Sigmoid colon (tissue), 7 donors: ENCODE data around the gene PHC2. TPM values are rescaled to one million over a fixed set of nuclear protein-coding genes. Genes with fewer than 3 reads are reported as not detected.
A peak's percentile ranks its signal among the peaks of the same experiment; 100 is the strongest.

Source experiments
- DNase-seq: peaks from one replicate; pipeline ENCODE4 v3.0.0-alpha.2; 2019
- H3K27ac ChIP-seq, 4 donors: fragments of 200-600 bp; sonication (generic); one replicate each; pipeline ENCODE4 v1.5.1; 2016 to 2019; ENCODE audit warnings: mild to moderate bottlenecking in 1 of 4
- H3K27me3 ChIP-seq, 3 donors: fragments of 200-600 bp; sonication (generic); one replicate each; pipeline ENCODE4 v1.5.1; 2019; ENCODE audit warnings: mild to moderate bottlenecking in 1 of 3
- H3K36me3 ChIP-seq, 4 donors: fragments of 200-600 bp; sonication (generic); one replicate each; pipeline ENCODE4 v1.5.1; 2016 to 2019
- H3K4me1 ChIP-seq, 4 donors: fragments of 200-600 bp; sonication (generic); one replicate each; pipeline ENCODE4 v1.5.1; 2017 to 2019
- H3K4me3 ChIP-seq, 4 donors: fragments of 200-600 bp; sonication (generic); one replicate each; pipeline ENCODE4 v1.5.1; 2017 to 2019; ENCODE audit warnings: mild to moderate bottlenecking in 2 of 4, moderate library complexity in 1 of 4
- H3K9me3 ChIP-seq, 4 donors: fragments of 200-600 bp in 3 of 4; sonication (generic) in 3 of 4; one replicate each; pipeline versions ENCODE4 v1.5.1 to v1.6.1; 2013 to 2019
- CTCF ChIP-seq, 4 experiments: fragments of 450-650 bp in 3 of 4; fragments of 200-600 bp in 1 of 4; IDR thresholded peaks; one replicate each; pipeline ENCODE4 v1.5.1; 2016 to 2019; ENCODE audit warnings: antibody characterized with exemption in 4 of 4, mild to moderate bottlenecking in 3 of 4, moderate library complexity in 2 of 4
- EP300 ChIP-seq, 4 donors: sonication (generic); formaldehyde crosslinking; IDR thresholded peaks; one replicate each; pipeline ENCODE4 v1.6.1; 2017; ENCODE audit warnings: antibody characterized with exemption in 4 of 4
- POLR2A ChIP-seq, 2 donors: fragments of 450-650 bp; IDR thresholded peaks; one replicate each; pipeline ENCODE4 v1.6.1; 2016; ENCODE audit warnings: antibody characterized with exemption in 2 of 2, mild to moderate bottlenecking in 2 of 2, moderate library complexity in 2 of 2
- POLR2AphosphoS5 ChIP-seq, 4 donors: sonication (generic); formaldehyde crosslinking; IDR thresholded peaks; one replicate each; pipeline ENCODE4 v1.6.1; 2017; ENCODE audit warnings: antibody characterized with exemption in 4 of 4
- WGBS, 2 donors: extraction: QIAGEN DNeasy Blood & Tissue Kit; methylation state at CpG; one replicate each; pipeline ENCODE4 v1.1.7; 2013; 5-methylcytosine and 5-hydroxymethylcytosine counted together
- intact Hi-C: fragments of 100-400 bp; cut with DNase I; formaldehyde crosslinking; loops from one replicate; pipeline ENCODE4 v1.15.1; 2023
- polyA plus RNA-seq, 3 donors: library from polyadenylated mRNA; stranded (reverse); fragments of 200-250 nt; gene quantifications; one replicate each; pipeline ENCODE4 v1.2.3, GENCODE V29; 2013
- total RNA-seq, 4 donors: library from RNA; depleted of rRNA; stranded (reverse); fragments of >200 nt; gene quantifications; one replicate each; pipeline ENCODE4 v1.1.0, GENCODE V29; 2016
- donor health status: healthy with polysubstance abuse.
- donor health status: Bipolar disorder and iron deficiency.
- donor health status: healthy.

The PHC2 gene
- total and polyA plus RNA-seq, 7 donors: 56.2 to 199 (median 96.3) TPM

- H3K4me3 ChIP-seq: no peak overlapping the region
- no peaks in the 10 kb centered on the region for H3K36me3 ChIP-seq
- H3K27ac ChIP-seq: no peak overlapping the region
- no peaks in the 10 kb centered on the region for H3K9me3 ChIP-seq
- TF ChIP-seq POLR2A (IDR thresholded peaks at IDR 0.05) (no peak), EP300 (IDR thresholded peaks at IDR 0.05) (no peak), CTCF (IDR thresholded peaks at IDR 0.05) (no peak), POLR2AphosphoS5 (IDR thresholded peaks at IDR 0.05) (no peak)
- H3K27me3 ChIP-seq: peaks cover 3 to 9% (median 6%) of the 10 kb centered on the region in 3 donors
- H3K4me1 ChIP-seq: peaks cover 0 to 29% (median 27%) of the 10 kb centered on the region in 4 donors
- 94 to 96% methylated on average over 5 of the region's 5 CpGs for WGBS, 2 donors
- intact Hi-C loops: no loop called here
- no peak for DNase-seq
Observed at GRCh38 chr1:33305016-33305415, 125.9 kb downstream of the PHC2 start.

- Histone ChIP-seq H3K36me3 (peaks cover 3 to 10% (median 5%) of the 10 kb centered on the region in 4 donors), H3K27ac (no peak overlapping the region), H3K9me3 (no peaks in the 10 kb centered on the region), H3K4me1 (peaks cover 0 to 30% (median 27%) of the 10 kb centered on the region in 4 donors), H3K4me3 (no peak overlapping the region), H3K27me3 (peaks cover 3 to 9% (median 6%) of the 10 kb centered on the region in 3 donors)
- no peak for TF ChIP-seq POLR2AphosphoS5 (IDR thresholded peaks at IDR 0.05)
- TF ChIP-seq CTCF (IDR thresholded peaks at IDR 0.05): no peak
- no peak for TF ChIP-seq POLR2A (IDR thresholded peaks at IDR 0.05)
- TF ChIP-seq EP300 (IDR thresholded peaks at IDR 0.05): no peak
- DNase-seq: peak; percentile 22
- WGBS, 2 donors: 95% methylated on average over 1 of the region's 1 CpG
- intact Hi-C loops: no loop called here
Observed at GRCh38 chr1:33302325-33302724, 128.6 kb downstream of the PHC2 start.

- intact Hi-C loops: no loop called here
- no peak for TF ChIP-seq POLR2A (IDR thresholded peaks at IDR 0.05)
- peak overlapping the region; percentile 19 to 70 (median 70) for H3K27ac ChIP-seq
Observed at GRCh38 chr1:33301273-33301984, 129.5 kb downstream of the PHC2 start.

DNA sequence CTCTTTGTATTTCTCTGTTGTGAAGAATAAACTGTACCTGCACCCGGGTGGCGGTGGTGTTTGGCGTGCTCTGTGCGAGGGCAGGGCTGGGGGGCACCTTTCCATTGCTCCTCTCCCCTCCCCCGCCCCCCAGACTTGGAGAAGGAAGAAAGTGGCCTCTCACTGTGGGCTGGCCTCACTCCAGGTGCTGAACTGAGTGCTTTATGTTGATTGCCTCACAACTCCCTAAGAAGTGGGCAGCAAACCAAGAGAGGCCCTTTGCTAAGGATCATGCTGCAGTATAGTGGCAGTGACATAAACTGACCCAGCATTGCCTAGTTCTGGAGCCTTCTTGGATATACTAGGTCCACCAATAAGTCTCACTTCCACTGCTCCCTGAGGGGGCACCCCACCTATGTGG is 130.2 kb downstream of the PHC2 start:
- TF ChIP-seq EP300 (IDR thresholded peaks at IDR 0.05) (no peak), POLR2AphosphoS5 (IDR thresholded peaks at IDR 0.05) (peak in 3 of 4 donors; percentile 43 to 56 (median 56))
- 64 to 80% methylated on average over 5 of the region's 5 CpGs for WGBS, 2 donors
- peak overlapping the region; percentile 19 to 70 (median 70) for H3K27ac ChIP-seq
- no peak overlapping the region for H3K4me3 ChIP-seq
- H3K4me1 ChIP-seq: peaks cover 0 to 24% (median 16%) of the 10 kb centered on the region in 4 donors
- no peaks in the 10 kb centered on the region for H3K9me3 ChIP-seq
- intact Hi-C loops: no loop called here
- peak; percentile 95 for DNase-seq
- peaks cover 3 to 26% (median 5%) of the 10 kb centered on the region in 4 donors for H3K36me3 ChIP-seq
- no peaks in the 10 kb centered on the region for H3K27me3 ChIP-seq

More at GRCh38 chr1:33301273-33301984, 129.5 kb downstream of the PHC2 start:
- Histone ChIP-seq H3K9me3 (no peaks in the 10 kb centered on the region), H3K4me3 (no peak overlapping the region), H3K4me1 (peaks cover 0 to 21% (median 19%) of the 10 kb centered on the region in 4 donors), H3K36me3 (peaks cover 3 to 18% (median 5%) of the 10 kb centered on the region in 4 donors), H3K27me3 (peaks cover 0 to under 1% (median 0%) of the 10 kb centered on the region in 3 donors)
- whole genome bisulfite sequencing, 2 donors: 91 to 92% methylated on average over 4 of the region's 4 CpGs
- peak; percentile 77 for DNase-seq

DNA sequence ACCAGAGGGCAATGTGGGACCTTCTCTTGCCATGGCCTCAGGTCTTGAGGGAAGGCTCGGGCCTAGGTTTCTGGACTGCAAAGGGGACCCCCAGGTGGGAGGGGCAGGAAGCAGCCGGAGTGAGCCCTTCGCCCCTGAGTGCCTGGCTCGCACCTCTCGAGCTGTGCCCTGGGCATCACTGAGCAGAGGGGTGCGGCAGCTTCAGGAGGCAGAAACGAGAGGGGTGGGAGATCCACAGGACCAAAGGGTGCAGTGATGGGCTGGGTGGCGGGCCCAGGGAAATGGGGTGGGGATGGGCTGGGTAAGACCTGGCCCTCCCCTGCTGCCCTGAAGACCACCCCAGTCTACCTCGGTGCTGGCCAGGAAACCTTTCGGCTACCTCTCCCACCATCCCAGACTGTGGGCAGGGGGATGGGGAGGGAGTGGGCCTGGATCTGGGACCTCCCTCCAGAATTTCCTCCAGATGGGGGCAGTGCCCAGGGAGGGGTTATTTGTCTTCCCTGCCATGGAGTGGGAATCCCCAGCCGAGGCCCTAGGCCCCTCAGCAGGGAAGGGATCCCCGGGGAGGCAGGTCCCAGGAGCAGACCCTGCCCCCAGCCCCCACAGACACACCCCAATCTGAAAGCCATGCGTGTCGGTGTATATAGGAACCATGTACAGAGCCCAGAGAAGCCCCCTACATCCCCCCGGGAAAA is 131.3 kb downstream of the PHC2 start:
- TF ChIP-seq CTCF (IDR thresholded peaks at IDR 0.05): no peak
- no peak for TF ChIP-seq POLR2A (IDR thresholded peaks at IDR 0.05)
- no peak for TF ChIP-seq EP300 (IDR thresholded peaks at IDR 0.05)
- no peak for TF ChIP-seq POLR2AphosphoS5 (IDR thresholded peaks at IDR 0.05)
- peak overlapping the region in 3 of 4 donors; percentile 15 to 69 (median 44) for H3K27ac ChIP-seq
- DNase-seq: peak; percentile 64
- WGBS, 2 donors: 93 to 95% methylated on average over 15 of the region's 15 CpGs
- H3K36me3 ChIP-seq: peaks cover 5 to 33% (median 12%) of the 10 kb centered on the region in 4 donors
- H3K27me3 ChIP-seq: no peaks in the 10 kb centered on the region
- H3K4me3 ChIP-seq: no peak overlapping the region
- no peaks in the 10 kb centered on the region for H3K9me3 ChIP-seq
- intact Hi-C loops: loop anchor here (5.0 kb wide), 1 partner anchor 33 kb away; no protein-coding TSS in a partner anchor
- peaks cover 0 to 31% (median 22%) of the 10 kb centered on the region in 4 donors for H3K4me1 ChIP-seq
